Activated CD8-positive, alpha-beta memory T cell treated with anti-CD3 and anti-CD28 coated beads for 24 hours (primary cell): Measurements from ENCODE around the gene ARHGAP25.

ENCODE experiments used
- DNase-seq: peaks from one replicate; pipeline ENCODE4 v3.0.0-alpha.2; 2020

ARHGAP25 gene

GRCh38 chr2:68720665-68721064 is 13.9 kb upstream of the ARHGAP25 start:
- no peak for DNase-seq

DNA sequence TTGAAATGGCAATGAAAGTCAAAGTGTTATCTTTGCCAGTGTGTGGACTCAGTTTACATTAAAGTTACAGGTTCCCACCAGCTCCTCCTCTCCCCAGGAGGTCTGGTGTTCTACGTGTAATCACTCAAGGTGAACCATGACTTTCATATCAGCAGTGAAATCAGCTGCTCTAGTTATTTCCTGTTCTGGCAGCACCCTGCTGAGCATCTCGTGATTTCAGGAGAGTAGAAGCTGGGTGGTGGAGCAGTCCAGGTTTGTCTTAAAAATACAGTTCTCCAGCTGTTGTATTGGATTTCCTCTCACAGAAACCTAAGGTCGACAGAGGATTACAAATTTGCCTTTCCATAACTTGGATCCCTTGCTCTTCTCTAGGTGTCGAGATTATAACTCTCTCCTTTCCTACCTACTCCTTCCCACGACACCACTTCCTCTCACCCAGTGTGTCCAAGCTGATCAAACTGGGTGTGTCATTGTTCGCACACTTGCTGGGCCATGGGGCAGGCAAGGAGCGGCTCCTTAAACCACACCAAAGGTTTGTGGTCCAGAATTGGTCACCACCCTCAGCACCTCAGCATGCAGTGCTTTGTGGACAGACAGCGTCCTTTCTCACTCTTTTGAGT is 13.0 kb upstream of the ARHGAP25 start:
- no peak for DNase-seq

DNA sequence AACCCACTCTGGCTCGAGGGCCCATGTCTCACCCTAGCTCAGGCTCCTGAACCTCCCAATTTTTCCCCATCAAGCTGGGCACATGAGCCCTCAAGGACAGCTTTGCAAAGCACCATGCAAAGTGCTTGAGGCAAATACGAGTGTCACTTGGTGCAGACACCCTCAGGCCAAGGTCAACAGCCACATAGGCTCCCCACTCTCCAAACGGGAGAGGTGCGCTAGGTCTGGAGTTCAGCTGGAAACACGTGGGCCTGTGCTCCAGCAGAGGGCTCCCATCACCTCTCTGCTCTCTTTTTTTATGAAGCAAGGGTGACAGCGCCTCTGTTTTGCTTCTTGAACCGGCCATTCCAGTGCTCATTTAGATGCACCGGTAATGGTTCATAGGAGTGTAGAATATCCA is 11.9 kb upstream of the ARHGAP25 start:
- no peak for DNase-seq

DNA sequence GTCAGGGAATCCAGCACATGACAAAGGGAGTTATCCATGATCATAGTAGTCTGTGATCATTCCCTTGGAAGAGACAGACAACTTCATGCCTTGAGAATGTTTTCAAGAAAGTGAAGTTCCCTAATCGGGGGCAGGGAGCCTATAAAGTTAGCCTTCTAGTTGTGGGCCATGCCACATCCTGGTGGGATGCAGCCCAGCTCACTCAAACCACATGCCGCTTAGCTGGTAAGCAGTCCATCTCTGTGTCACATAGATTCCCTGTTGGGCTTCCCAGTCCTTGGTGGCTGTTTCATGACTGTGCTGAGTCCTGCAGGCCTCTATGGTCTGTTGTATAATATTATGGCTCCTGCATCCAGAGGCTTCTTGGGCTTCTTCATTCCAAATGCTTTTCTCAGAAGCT is 11.4 kb upstream of the ARHGAP25 start:
- DNase-seq, result no peak

DNA sequence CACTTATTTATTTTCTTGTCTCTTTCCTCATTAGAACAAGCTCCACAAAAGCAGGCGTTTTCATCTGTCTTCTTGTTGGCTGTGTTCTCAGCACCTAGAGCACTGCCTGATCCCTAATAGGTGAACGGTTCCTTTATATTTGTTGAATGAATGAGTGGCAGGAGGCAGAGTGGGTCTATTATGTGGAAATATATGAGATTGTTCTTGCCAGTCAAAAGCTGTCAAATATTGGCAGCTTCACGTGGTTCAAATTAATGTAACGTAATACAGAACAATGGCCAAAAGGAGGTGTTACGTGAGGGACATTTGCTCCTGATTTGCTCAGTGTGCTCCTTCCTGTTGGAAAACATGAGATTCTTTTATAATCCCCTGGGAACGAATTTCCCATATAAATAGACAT is 8.5 kb upstream of the ARHGAP25 start:
- DNase-seq, result no peak

- DNase-seq, result peak; percentile 86
Observed at GRCh38 chr2:68726608-68727367, 7.8 kb upstream of the ARHGAP25 start.

DNA sequence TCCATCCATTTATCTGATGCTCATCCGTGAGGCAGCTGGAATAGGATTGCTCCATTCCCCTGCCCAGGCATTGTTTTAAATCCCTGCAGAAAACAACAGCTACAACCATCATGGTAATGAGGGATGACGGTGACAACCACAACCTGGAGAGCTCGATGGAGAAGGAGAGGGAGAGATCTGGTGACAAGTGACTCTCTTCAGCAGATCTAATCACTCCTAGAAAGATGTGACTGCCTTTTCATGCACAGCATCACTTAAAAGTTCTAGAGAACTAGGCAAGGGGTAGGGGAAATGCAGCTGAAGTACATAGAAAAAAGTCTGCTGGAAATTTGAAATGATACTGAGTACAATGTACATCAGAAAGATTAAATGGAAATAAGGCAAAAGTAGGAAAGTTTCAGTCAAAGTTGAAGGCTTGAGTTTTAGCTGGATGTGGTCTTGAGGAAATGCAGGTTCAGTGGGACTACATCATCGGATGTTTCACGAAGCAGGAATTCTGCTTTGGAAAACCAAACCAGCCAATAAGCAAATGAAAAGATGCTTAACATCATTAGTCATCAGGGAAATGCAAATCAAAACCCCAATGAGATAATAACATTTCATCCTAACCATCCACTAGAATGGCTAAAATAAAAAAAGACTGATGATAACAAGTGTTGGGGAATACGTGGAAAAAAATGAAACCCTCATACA is 6.8 kb upstream of the ARHGAP25 start:
- no peak for DNase-seq

- DNase-seq, result no peak
Observed at GRCh38 chr2:68730828-68731227, 3.8 kb upstream of the ARHGAP25 start.

DNA sequence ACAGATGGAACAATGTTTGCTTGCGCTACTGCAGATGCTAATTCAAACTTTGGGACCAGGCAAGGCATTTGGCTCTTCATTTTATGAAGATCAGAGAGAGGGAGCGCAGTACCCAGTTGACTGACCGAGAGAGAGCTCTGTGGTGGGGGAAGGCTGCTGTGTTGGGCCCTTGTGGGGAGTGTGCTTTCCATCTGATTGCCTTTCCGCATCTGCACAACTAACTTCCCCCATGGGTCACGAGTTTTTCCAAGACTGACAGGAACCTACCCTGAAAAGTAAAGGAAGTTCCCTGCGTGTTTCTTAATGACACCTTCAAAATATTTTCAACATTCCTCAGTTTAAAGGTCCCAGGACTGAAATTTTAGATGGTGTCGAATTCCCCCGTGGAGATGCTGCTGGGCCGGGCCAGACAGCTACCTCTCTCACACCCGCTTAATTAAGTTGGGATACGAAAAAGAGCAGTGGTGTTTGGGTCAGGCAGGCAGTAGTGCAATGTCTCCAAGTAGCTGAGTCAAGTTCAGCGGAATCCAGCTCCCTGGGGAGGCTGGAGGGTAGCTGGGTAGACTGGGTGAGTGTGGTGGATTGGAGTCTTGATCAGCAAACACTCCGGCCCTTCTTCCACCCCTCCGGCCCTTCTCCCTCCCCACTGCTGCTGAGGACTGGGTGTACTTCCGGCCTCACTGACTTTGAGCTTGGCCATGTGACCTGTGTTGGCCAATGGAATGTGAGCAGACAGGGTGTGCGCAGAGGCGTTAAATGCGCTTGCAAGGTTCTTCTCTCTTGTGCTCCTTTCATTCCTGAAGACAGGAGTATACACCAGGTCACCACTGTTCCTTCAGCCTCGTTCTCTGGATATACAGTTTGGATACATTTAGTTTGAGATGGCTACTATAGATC is 2.3 kb upstream of the ARHGAP25 start:
- no peak for DNase-seq

- no peak for DNase-seq
Observed at GRCh38 chr2:68733365-68733764, 1.2 kb upstream of the ARHGAP25 start.

DNA sequence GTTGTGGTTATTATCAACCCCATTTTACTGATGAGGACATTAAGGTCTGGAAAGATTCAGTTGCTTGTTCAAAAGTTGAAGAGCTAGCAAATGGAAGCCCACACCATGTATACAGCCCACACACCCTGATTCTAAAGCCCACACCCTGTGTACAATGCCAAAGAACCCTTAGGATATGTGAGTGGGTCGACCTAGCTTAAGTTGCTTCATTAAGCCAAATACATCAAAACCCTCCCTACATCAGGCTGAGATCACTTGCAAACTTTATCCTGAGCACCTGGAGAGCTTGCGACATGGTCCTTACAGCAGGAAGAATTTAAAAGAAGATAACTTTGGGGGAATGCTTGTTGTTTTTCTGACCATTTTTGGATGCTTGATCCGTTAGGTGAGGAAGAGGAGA is 435 bp upstream of the ARHGAP25 start:
- no peak for DNase-seq

- DNase-seq, result no peak
Observed at GRCh38 chr2:68736086-68736485, 1.5 kb downstream of the ARHGAP25 start.

- DNase-seq, result no peak
Observed at GRCh38 chr2:68737711-68738110, 3.1 kb downstream of the ARHGAP25 start.

- DNase-seq, result no peak
Observed at GRCh38 chr2:68738906-68739594, 4.4 kb downstream of the ARHGAP25 start.

- no peak for DNase-seq
Observed at GRCh38 chr2:68739595-68740399, 5.2 kb downstream of the ARHGAP25 start.

- no peak for DNase-seq
Observed at GRCh38 chr2:68740400-68740914, 5.8 kb downstream of the ARHGAP25 start.

DNA sequence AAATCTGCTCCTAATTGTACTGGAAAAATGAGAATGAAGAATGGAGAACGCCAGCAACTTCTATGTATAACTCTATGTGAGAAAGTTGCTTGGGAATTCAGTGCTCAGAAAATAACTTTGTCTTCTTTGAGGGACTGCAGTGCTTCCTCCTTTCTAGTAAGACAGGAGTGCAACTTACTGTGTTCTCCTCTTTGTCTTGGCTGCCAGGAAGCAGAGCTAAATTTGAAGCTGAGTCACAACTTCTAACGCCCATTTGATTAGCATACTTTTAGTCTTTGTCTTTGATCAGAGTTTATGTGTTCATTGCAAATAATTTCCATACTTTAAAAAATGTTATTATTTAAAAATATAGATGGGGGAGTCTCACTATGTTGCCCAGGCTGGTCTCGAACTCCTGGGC is 6.6 kb downstream of the ARHGAP25 start:
- DNase-seq, result no peak

- DNase-seq, result no peak
Observed at GRCh38 chr2:68741805-68742306, 7.2 kb downstream of the ARHGAP25 start.

DNA sequence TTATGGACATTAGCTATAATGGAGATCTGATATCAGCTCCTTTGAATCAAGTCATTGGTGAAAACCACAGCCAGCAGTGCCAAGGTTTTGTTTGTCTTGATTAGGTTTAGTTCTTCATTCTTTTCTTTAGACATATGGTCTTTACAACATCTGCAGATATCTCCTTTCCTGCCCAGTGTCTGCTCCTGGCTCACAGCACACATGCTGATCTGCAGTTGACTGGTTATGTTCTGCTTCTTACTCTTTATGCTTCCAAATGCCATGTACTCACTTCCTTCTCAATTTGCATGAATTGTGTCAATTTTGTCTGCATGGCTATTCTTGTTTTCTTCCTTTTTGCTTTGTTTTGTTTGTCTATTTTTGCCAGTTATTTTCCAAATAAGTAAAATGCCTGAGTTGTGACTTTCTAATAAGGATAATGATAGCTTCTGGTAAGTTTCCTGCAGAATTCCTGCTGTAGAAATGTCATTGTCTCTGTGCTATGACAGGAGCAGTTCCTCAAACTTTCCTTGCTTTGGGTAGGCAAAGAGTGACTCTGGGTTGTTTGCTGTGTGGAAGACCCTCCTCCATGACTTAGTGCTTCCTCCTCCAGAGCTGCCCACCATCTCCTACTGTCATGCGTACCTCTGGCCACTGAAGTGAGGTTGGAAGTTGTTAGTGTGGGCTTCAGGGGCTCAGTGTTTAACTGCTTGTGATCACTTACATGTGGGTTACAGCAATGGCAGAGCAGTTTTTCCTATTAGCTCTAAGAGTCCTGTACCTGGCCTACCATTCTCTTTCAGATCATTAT is 8.2 kb downstream of the ARHGAP25 start:
- DNase-seq, result no peak

GRCh38 chr2:68743531-68743930 is 8.9 kb downstream of the ARHGAP25 start:
- DNase-seq, result no peak
